ENCODE data around the gene MATK. TPM values are rescaled to one million over a fixed set of nuclear protein-coding genes. Genes with fewer than 3 reads are reported as not detected.

Gene MATK
- total and polyA plus RNA-seq, 4 donors: 0.78 to 7.0 (median 1.8) TPM

Small RNAs within 50 kb of the gene (small RNA-seq; reads per million reads assigned to genes)
- gene AC005777.1: not detected

Other genes starting within 250 kb of the MATK start
- gene TEKTIP1, start 247.2 kb downstream of the MATK start, total RNA-seq: under 1 TPM in 1 of 2 donors, not detected in 1; 0.17 TPM
- not detected for gene TEKTIP1, start 247.2 kb downstream of the MATK start, polyA plus RNA-seq
- gene MFSD12, start 228.8 kb downstream of the MATK start, total RNA-seq: 10 to 100 TPM; 21.7 to 43.6 TPM
- 10 to 100 TPM in 1 of 2 donors, 1 to 10 TPM in 1; 9.4 to 27.5 TPM for gene MFSD12, start 228.8 kb downstream of the MATK start, polyA plus RNA-seq
- gene HMG20B, start 213.4 kb downstream of the MATK start, total RNA-seq: 10 to 100 TPM; 28.6 to 35.1 TPM
- gene HMG20B, start 213.4 kb downstream of the MATK start, polyA plus RNA-seq: 10 to 100 TPM; 29.3 to 31.7 TPM
- under 1 TPM; 0.23 to 0.25 TPM for gene GIPC3, start 200.9 kb downstream of the MATK start, total RNA-seq
- gene GIPC3, start 200.9 kb downstream of the MATK start, polyA plus RNA-seq: under 1 TPM; 0.25 to 0.95 TPM
- gene TBXA2R, start 179.5 kb downstream of the MATK start, total RNA-seq: 1 to 10 TPM; 1.7 to 6.0 TPM
- 1 to 10 TPM; 5.0 to 5.9 TPM for gene TBXA2R, start 179.5 kb downstream of the MATK start, polyA plus RNA-seq
- gene CACTIN, start 159.6 kb downstream of the MATK start, total RNA-seq: 10 to 100 TPM; 12.7 to 13.2 TPM
- gene CACTIN, start 159.6 kb downstream of the MATK start, polyA plus RNA-seq: 1 to 10 TPM; 1.9 to 7.4 TPM
- gene PIP5K1C, start 85.9 kb downstream of the MATK start, total RNA-seq: 1 to 10 TPM; 6.7 to 7.4 TPM
- 1 to 10 TPM; 1.8 to 5.4 TPM for gene PIP5K1C, start 85.9 kb downstream of the MATK start, polyA plus RNA-seq
- gene TJP3, start 78.0 kb downstream of the MATK start, total RNA-seq: 1 to 10 TPM; 6.0 to 6.1 TPM
- 1 to 10 TPM; 7.3 to 9.8 TPM for gene TJP3, start 78.0 kb downstream of the MATK start, polyA plus RNA-seq
- gene APBA3, start 24.7 kb downstream of the MATK start, total RNA-seq: 10 to 100 TPM; 11.9 to 24.3 TPM
- gene APBA3, start 24.7 kb downstream of the MATK start, polyA plus RNA-seq: 1 to 10 TPM; 6.4 to 9.6 TPM
- 10 to 100 TPM; 25.1 to 28.5 TPM for gene MRPL54, start 23.7 kb downstream of the MATK start, total RNA-seq
- gene MRPL54, start 23.7 kb downstream of the MATK start, polyA plus RNA-seq: 100 to 1,000 TPM in 1 of 2 donors, 10 to 100 TPM in 1; 57.2 to 109 TPM
- gene RAX2, start 14.2 kb downstream of the MATK start, total RNA-seq: not detected
- gene RAX2, start 14.2 kb downstream of the MATK start, polyA plus RNA-seq: not detected
- not detected for gene ZFR2, start 82.7 kb upstream of the MATK start, total RNA-seq
- not detected for gene ZFR2, start 82.7 kb upstream of the MATK start, polyA plus RNA-seq
- gene ATCAY, start 94.3 kb upstream of the MATK start, total RNA-seq: not detected
- not detected for gene ATCAY, start 94.3 kb upstream of the MATK start, polyA plus RNA-seq
- gene NMRK2, start 146.7 kb upstream of the MATK start, total RNA-seq: not detected
- under 1 TPM in 1 of 2 donors, not detected in 1; 0.07 TPM for gene NMRK2, start 146.7 kb upstream of the MATK start, polyA plus RNA-seq
- 10 to 100 TPM; 20.9 to 29.5 TPM for gene DAPK3, start 184.7 kb upstream of the MATK start, total RNA-seq
- 10 to 100 TPM in 1 of 2 donors, 1 to 10 TPM in 1; 3.0 to 26.7 TPM for gene DAPK3, start 184.7 kb upstream of the MATK start, polyA plus RNA-seq
- gene EEF2, start 199.1 kb upstream of the MATK start, total RNA-seq: 1,000 to 10,000 TPM in 1 of 2 donors, 100 to 1,000 TPM in 1; 945 to 1,090 TPM
- 100 to 1,000 TPM; 244 to 691 TPM for gene EEF2, start 199.1 kb upstream of the MATK start, polyA plus RNA-seq
- gene PIAS4, start 221.4 kb upstream of the MATK start, total RNA-seq: 10 to 100 TPM; 10.8 to 14.1 TPM
- 10 to 100 TPM in 1 of 2 donors, 1 to 10 TPM in 1; 5.6 to 10.4 TPM for gene PIAS4, start 221.4 kb upstream of the MATK start, polyA plus RNA-seq